Loucy (cell line): Measurements from ENCODE around the gene NRIP2.

Experiments used
- CTCF ChIP-seq: fragments of 200-600 bp; sonication (generic); conservative IDR thresholded peaks from 2 replicates; pipeline ENCODE4 v1.5.1; 2014; ENCODE audit warnings: mild to moderate bottlenecking, antibody characterized with exemption, low read length
- EZH2phosphoT487 ChIP-seq: fragments of 200-600 bp; IDR thresholded peaks from 2 replicates; pipeline ENCODE4 v1.6.1; 2018; ENCODE audit warnings: antibody characterized with exemption, mild to moderate bottlenecking, moderate library complexity, borderline replicate concordance

- TF ChIP-seq CTCF (no peak), EZH2phosphoT487 (no peak)
Observed at GRCh38 chr12:2776129-2776806, 58.6 kb downstream of the NRIP2 start.
